GM12864 (cell line): Measurements from ENCODE around the gene CD164.

Source experiments
- DNase-seq: peaks from one replicate; pipeline ENCODE4 v3.0.0-alpha.2; 2011; ENCODE audit warnings: low read depth
- H3K4me3 ChIP-seq: 2 replicates; pipeline ENCODE4 v1.5.1; 2011; ENCODE audit warnings: mild to moderate bottlenecking, low read depth, low read length, control low read depth
- TF ChIP-seq, protein P1 (sequence below): IDR thresholded peaks from 2 replicates; pipeline ENCODE4 v1.5.1; 2011; ENCODE audit warnings: low read depth, mild to moderate bottlenecking, moderate library complexity, low read length, control low read depth, inconsistent platforms; ENCODE audit errors: missing control alignments

Gene CD164

DNA sequence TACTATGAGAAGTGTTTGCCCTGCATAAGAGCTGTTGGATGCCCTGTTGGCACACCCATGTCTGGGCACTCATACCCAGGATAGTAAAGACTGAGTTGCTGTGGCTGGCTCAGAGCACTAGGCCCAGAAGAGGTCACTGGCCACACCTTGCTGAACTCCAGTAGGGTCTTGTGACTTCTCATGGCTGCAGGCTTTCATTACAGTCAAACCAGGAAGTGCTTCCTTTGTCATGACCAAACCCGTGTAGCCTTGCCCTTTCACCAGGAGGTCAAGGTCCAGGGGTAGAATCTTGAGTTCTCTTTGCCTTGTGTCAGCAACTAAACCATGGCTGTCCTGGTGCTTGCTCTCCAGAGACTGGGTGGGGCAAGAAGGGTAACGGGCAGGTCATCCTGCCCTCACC, 49.5 kb downstream of the CD164 start:
- TF ChIP-seq, protein P1, sequence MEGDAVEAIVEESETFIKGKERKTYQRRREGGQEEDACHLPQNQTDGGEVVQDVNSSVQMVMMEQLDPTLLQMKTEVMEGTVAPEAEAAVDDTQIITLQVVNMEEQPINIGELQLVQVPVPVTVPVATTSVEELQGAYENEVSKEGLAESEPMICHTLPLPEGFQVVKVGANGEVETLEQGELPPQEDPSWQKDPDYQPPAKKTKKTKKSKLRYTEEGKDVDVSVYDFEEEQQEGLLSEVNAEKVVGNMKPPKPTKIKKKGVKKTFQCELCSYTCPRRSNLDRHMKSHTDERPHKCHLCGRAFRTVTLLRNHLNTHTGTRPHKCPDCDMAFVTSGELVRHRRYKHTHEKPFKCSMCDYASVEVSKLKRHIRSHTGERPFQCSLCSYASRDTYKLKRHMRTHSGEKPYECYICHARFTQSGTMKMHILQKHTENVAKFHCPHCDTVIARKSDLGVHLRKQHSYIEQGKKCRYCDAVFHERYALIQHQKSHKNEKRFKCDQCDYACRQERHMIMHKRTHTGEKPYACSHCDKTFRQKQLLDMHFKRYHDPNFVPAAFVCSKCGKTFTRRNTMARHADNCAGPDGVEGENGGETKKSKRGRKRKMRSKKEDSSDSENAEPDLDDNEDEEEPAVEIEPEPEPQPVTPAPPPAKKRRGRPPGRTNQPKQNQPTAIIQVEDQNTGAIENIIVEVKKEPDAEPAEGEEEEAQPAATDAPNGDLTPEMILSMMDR, result no peak
- DNase-seq, result no peak
- no peak overlapping the region for H3K4me3 ChIP-seq

DNA sequence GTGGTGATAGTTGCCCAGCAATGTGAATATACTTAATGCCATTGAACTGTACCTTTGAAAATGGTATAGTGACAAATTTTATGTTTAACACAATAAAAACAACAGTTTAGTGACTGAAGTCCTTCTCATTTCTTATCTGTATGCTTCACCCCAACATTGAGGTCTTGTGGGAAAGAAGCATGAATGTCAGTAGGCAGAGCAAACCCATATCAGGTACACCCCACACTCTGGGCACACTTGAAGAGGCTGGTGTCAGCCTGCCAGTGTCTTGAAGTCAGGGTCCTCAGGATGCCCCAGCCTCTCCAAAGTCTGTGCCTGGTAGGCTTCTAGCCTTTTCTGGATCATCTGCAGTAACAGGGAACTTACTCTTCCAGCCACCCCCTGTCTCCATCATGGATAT, 51.2 kb downstream of the CD164 start:
- DNase-seq, result no peak
- no peak overlapping the region for H3K4me3 ChIP-seq
- TF ChIP-seq, protein P1, result no peak

DNA sequence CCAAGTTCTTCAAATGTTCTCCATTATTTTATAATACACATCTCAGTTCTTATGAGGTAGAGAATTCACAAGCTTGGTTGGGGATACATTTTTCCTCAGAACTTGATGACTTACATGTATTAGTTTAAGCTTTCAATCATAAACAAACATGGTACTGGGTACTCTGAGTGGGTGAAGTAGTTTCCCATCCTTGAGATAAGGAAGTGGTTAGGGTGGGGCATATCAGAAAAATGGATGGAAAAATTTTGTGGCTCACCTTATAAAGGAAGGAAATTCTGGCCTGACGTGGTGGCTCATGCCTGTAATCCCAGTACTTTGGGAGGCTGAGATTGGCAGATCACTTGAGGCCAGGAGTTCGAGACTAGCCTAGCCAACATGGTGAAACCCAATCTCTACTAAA, 52.0 kb downstream of the CD164 start:
- DNase-seq, result no peak
- no peak overlapping the region for H3K4me3 ChIP-seq
- TF ChIP-seq, protein P1, result no peak

DNA sequence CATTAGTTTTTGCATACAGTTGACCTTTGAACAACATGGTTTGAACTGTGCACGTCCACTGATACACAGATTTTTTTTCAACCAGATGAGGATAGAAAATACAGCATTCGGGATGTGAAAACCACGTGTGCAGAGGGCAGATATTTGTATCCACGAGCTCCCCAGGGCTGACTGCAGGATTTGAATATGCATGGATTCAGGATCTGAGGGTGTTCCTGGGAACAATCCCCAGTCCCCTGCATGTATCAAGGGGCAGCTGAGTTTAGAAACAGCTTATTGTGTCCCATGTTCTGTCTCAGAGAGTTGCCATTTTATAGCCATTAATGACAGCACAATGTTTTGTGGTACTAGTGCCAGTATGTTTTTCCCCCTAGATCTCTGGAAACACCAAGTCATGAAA, 53.6 kb downstream of the CD164 start:
- H3K4me3 ChIP-seq, result no peak overlapping the region
- no peak for DNase-seq
- TF ChIP-seq, protein P1, result no peak

DNA sequence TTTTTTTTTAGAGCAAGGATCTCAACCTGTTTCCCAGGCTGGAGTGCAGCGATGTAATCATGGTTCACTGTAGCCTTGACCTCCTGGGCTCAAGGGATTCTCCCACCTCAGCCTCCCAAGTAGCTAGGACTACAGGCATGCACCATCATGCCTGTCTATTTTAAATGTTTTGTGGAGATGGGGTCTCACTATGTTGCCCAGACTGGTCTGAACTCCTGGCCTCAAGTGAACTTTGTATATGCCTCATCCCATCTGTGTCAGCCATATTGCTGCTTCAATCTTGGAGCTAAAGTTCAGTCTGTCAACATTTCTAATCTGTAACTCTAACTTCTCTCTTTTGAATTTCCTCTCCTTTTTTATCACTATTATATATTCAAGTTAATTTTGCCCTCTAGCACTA, 54.3 kb downstream of the CD164 start:
- no peak for DNase-seq
- TF ChIP-seq, protein P1, result no peak
- no peak overlapping the region for H3K4me3 ChIP-seq

DNA sequence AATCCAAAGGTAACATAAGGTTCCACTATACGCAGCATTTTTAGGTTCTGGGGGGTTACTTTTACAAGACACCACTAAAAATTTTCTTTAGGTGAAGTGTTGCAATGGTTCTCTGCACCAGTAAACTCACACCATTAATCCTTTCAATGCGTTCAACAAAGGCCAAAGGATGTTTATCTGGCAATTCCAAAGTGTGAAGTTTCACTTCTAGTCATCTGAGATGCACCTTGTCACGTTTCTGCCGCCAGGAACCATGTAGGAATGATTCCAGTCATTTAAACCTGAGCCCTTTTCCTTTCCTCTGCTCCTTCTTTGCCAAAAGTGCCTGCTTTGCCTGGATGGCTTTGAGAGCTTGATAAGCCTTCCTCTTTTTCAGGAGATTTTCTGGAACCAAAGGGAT, 54.8 kb downstream of the CD164 start:
- no peak overlapping the region for H3K4me3 ChIP-seq
- TF ChIP-seq, protein P1, result no peak
- no peak for DNase-seq

DNA sequence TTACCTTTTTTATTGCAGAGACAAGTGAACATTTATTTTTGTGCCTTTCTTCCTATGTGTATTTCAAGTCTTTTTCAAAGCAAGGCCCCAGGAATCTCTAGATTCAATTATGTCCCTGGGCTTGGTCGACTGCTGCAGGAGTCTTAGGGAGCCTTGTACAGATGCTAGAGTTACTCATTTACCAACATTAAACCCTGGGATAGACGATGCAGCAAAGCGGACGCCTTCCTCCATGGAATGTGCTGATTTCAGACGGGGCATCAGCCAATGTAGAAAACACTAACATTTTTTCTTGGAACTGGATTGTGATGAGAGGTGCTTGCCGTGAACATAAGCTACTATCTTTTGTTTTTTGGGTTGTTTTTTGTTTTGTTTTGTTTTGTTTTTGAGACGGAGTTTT, 55.9 kb downstream of the CD164 start:
- H3K4me3 ChIP-seq, result no peak overlapping the region
- TF ChIP-seq, protein P1, result no peak
- DNase-seq, result no peak
